GM23338 (cell line): ENCODE data around the gene CECR2. TPM values are rescaled to one million over a fixed set of nuclear protein-coding genes. Genes with fewer than 3 reads are reported as not detected.

ENCODE experiments used
- ATAC-seq: fragments of 200-7000 bp; cut with Tn5 transposase; 3 replicates; pipeline ENCODE4 v1.9.1; 2020
- DNase-seq: peaks from one replicate; pipeline ENCODE4 v3.0.0-alpha.2; 2015; ENCODE audit warnings: low spot score
- H2AFZ ChIP-seq: fragments of 200-600 bp; sonication (generic); 2 replicates; pipeline ENCODE4 v1.8.0; 2016; ENCODE audit warnings: antibody characterized with exemption, mild to moderate bottlenecking, moderate library complexity
- H3F3A ChIP-seq: fragments of 200-600 bp; sonication (generic); replicated peaks from 2 replicates; pipeline ENCODE4 v1.8.0; 2017; ENCODE audit warnings: antibody characterized with exemption, mixed run types, low read depth
- H3K27ac ChIP-seq: fragments of 200-600 bp; sonication (generic); 2 replicates; pipeline ENCODE4 v1.6.1; 2016; ENCODE audit warnings: low read depth
- H3K27me3 ChIP-seq: fragments of 200-600 bp; sonication (generic); 2 replicates; pipeline ENCODE4 v1.8.0; 2016; ENCODE audit warnings: mild to moderate bottlenecking, mixed run types, moderate library complexity; ENCODE audit not compliant: insufficient read depth
- H3K36me3 ChIP-seq: fragments of 200-600 bp; sonication (generic); 2 replicates; pipeline ENCODE4 v1.8.0; 2016; ENCODE audit warnings: mild to moderate bottlenecking; ENCODE audit not compliant: insufficient read depth
- H3K4me1 ChIP-seq: fragments of 200-600 bp; sonication (generic); 2 replicates; pipeline ENCODE4 v1.8.0; 2016; ENCODE audit warnings: mild to moderate bottlenecking, moderate library complexity; ENCODE audit not compliant: insufficient read depth
- H3K4me2 ChIP-seq: fragments of 200-600 bp; sonication (generic); 2 replicates; pipeline ENCODE4 v1.7.1; 2017; ENCODE audit warnings: mixed run types
- H3K4me3 ChIP-seq: fragments of 200-600 bp; sonication (generic); 2 replicates; pipeline ENCODE4 v1.6.1; 2016; ENCODE audit warnings: mixed run types
- H3K79me2 ChIP-seq: fragments of 200-600 bp; sonication (generic); replicated peaks from 2 replicates; pipeline ENCODE4 v1.8.0; 2017; ENCODE audit warnings: mild to moderate bottlenecking; ENCODE audit not compliant: insufficient read depth
- H3K9me2 ChIP-seq: fragments of 200-600 bp; sonication (generic); 2 replicates; pipeline ENCODE4 v1.8.0; 2017; ENCODE audit not compliant: insufficient read depth
- H4K20me1 ChIP-seq: fragments of 200-600 bp; sonication (generic); replicated peaks from 2 replicates; pipeline ENCODE4 v1.8.0; 2017; ENCODE audit warnings: mild to moderate bottlenecking; ENCODE audit not compliant: insufficient read depth
- H3K27ac Mint-ChIP-seq: 2 replicates; pipeline ENCODE4 v1.8.0; 2020; ENCODE audit warnings: inconsistent platforms, mild to moderate bottlenecking, moderate library complexity, mixed read lengths
- H3K27me3 Mint-ChIP-seq: 3 replicates; pipeline ENCODE4 v1.8.0; 2022; ENCODE audit warnings: low read depth, mild to moderate bottlenecking, moderate library complexity, mixed read lengths, inconsistent platforms; ENCODE audit not compliant: insufficient read depth, poor library complexity
- H3K36me3 Mint-ChIP-seq: 3 replicates; pipeline ENCODE4 v1.8.0; 2021; ENCODE audit warnings: low read depth, mild to moderate bottlenecking, inconsistent platforms, moderate library complexity, mixed read lengths
- H3K4me1 Mint-ChIP-seq: 3 replicates; pipeline ENCODE4 v1.8.0; 2020; ENCODE audit warnings: mild to moderate bottlenecking, inconsistent platforms, mixed read lengths
- H3K4me3 Mint-ChIP-seq: 3 replicates; pipeline ENCODE4 v1.8.0; 2021; ENCODE audit warnings: moderate library complexity, mild to moderate bottlenecking, inconsistent platforms, mixed read lengths
- H3K9me3 Mint-ChIP-seq: 3 replicates; pipeline ENCODE4 v1.8.0; 2020; ENCODE audit warnings: moderate library complexity, mild to moderate bottlenecking, inconsistent platforms, mixed read lengths
- CREB1 ChIP-seq: fragments of 250-450 bp; sonication (Bioruptor Pico); IDR thresholded peaks from 2 replicates; pipeline ENCODE4 v1.5.0; 2020; ENCODE audit warnings: low read depth, mild to moderate bottlenecking, moderate library complexity
- EZH2 ChIP-seq: fragments of 200-600 bp; sonication (generic); IDR thresholded peaks from one replicate; pipeline ENCODE4 v1.8.0; 2017; ENCODE audit warnings: antibody characterized with exemption, mild to moderate bottlenecking, low read depth; ENCODE audit not compliant: unreplicated experiment
- EZH2phosphoT487 ChIP-seq: fragments of 200-600 bp; sonication (generic); IDR thresholded peaks from one replicate; pipeline ENCODE4 v1.8.1; 2018; ENCODE audit warnings: antibody characterized with exemption; ENCODE audit not compliant: unreplicated experiment
- JUNB ChIP-seq: IDR thresholded peaks from one replicate; pipeline ENCODE4 v1.6.1; 2016; ENCODE audit warnings: antibody characterized with exemption; ENCODE audit not compliant: unreplicated experiment
- NANOG ChIP-seq: IDR thresholded peaks from 2 replicates; pipeline ENCODE4 v1.6.1; 2016; ENCODE audit warnings: antibody characterized with exemption, borderline replicate concordance
- POLR2AphosphoS5 ChIP-seq: IDR thresholded peaks from 2 replicates; pipeline ENCODE4 v1.6.1; 2016; ENCODE audit warnings: antibody characterized with exemption, low read depth
- STAT1 ChIP-seq: IDR thresholded peaks from one replicate; pipeline ENCODE4 v1.6.1; 2016; ENCODE audit warnings: antibody characterized with exemption; ENCODE audit not compliant: unreplicated experiment
- ZNF114 ChIP-seq: fragments of 250-450 bp; sonication (Bioruptor Pico); IDR thresholded peaks from 2 replicates; pipeline ENCODE4 v1.5.0; 2020; ENCODE audit warnings: mild to moderate bottlenecking, moderate library complexity
- ZNF331 ChIP-seq: fragments of 250-450 bp; sonication (Bioruptor Pico); IDR thresholded peaks from 2 replicates; pipeline ENCODE4 v1.5.0; 2020; ENCODE audit warnings: low read depth, mild to moderate bottlenecking, moderate library complexity
- polyA plus RNA-seq: library from polyadenylated mRNA; unstranded; fragments of >200 nt; fragmentation: Nextera tagmentation; extraction: Ambion mirVana; gene quantifications from 2 replicates; pipeline ENCODE4 v1.2.1, GENCODE V29; 2016
- total RNA-seq: library from RNA; depleted of rRNA; stranded (reverse); fragments of >200 nt; shearing (Covaris generic); gene quantifications from 2 replicates; pipeline ENCODE4 v1.2.3, GENCODE V29; 2014
- TF ChIP-seq, protein P1 (sequence below), 2 experiments: fragments of 200-600 bp in 1 of 2; sonication (generic) in 1 of 2; conservative IDR thresholded peaks; 2 replicates each; pipeline versions ENCODE4 v1.5.1 to v1.6.1; 2016 to 2017; ENCODE audit warnings: antibody characterized with exemption in 2 of 2, low read depth in 2 of 2, mild to moderate bottlenecking in 2 of 2, moderate library complexity in 1 of 2
- TF ChIP-seq, protein P2 (sequence below): fragments of 250-450 bp; sonication (Bioruptor Pico); IDR thresholded peaks from 2 replicates; pipeline ENCODE4 v1.5.0; 2020; ENCODE audit warnings: mild to moderate bottlenecking, moderate library complexity
- TF ChIP-seq, protein P3 (sequence below): IDR thresholded peaks from one replicate; pipeline ENCODE4 v1.6.1; 2018; ENCODE audit warnings: antibody characterized with exemption; ENCODE audit not compliant: unreplicated experiment
- TF ChIP-seq, protein P4 (sequence below): IDR thresholded peaks from 2 replicates; pipeline ENCODE4 v1.6.1; 2016; ENCODE audit warnings: antibody characterized with exemption

CECR2 gene
- total and polyA plus RNA-seq, 2 experiments from 2014 or later, result 18.4 to 110 TPM

DNA sequence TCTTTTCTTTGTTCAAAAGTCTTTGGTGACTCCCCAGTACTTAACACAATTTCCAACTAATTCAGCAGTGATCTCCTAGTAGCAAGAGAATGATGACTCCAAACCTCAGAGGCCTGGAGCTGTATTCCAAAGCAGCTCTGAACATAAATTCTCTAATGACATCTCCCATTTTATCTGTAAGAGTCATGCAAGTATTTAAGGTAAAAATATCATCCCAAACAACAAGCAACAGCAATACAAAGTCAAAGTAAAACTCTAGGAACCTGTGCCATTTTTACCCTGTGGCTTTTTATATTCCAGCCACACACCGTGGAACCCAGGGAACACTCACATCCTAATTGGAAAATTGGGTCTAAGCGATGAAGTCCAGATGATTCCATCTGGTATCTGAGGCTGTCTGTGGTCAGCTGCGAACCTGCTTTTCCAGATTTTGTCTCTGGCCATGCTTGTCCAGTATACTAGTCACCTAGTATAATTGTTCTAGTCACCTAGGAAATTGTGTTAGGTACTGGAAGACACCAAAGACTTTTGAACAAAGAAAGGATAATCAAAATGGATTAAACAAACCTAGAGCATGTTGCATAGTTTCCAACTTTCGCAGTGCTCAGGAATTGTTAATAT, 101.7 kb downstream of the CECR2 start:
- Mint-ChIP-seq H3K27me3 (peaks cover 11% of the 10 kb centered on the region), H3K36me3 (peaks cover 13% of the 10 kb centered on the region), H3K27ac (no peak overlapping the region), H3K4me3 (no peak overlapping the region), H3K4me1 (peaks cover 75% of the 10 kb centered on the region), H3K9me3 (no peaks in the 10 kb centered on the region)
- H3K4me2 ChIP-seq, result no peak overlapping the region
- H4K20me1 ChIP-seq, result peaks cover 75% of the 10 kb centered on the region
- H3K9me2 ChIP-seq, result no peaks in the 10 kb centered on the region
- DNase-seq, result no peak
- H3K4me1 ChIP-seq, result peaks cover 66% of the 10 kb centered on the region
- peak overlapping the region; percentile 64 for H3K27ac ChIP-seq
- peaks cover 6% of the 10 kb centered on the region; the same call in 1 of the 2 replicates for H3F3A ChIP-seq
- ATAC-seq, result no peak
- TF ChIP-seq EZH2, result no peak
- TF ChIP-seq, protein P1, sequence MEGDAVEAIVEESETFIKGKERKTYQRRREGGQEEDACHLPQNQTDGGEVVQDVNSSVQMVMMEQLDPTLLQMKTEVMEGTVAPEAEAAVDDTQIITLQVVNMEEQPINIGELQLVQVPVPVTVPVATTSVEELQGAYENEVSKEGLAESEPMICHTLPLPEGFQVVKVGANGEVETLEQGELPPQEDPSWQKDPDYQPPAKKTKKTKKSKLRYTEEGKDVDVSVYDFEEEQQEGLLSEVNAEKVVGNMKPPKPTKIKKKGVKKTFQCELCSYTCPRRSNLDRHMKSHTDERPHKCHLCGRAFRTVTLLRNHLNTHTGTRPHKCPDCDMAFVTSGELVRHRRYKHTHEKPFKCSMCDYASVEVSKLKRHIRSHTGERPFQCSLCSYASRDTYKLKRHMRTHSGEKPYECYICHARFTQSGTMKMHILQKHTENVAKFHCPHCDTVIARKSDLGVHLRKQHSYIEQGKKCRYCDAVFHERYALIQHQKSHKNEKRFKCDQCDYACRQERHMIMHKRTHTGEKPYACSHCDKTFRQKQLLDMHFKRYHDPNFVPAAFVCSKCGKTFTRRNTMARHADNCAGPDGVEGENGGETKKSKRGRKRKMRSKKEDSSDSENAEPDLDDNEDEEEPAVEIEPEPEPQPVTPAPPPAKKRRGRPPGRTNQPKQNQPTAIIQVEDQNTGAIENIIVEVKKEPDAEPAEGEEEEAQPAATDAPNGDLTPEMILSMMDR (conservative IDR thresholded peaks at IDR 0.05; ENCODE audit: low read depth in 2 of 2), result no peak
- TF ChIP-seq EZH2phosphoT487, result no peak
- TF ChIP-seq STAT1, result no peak
- no peak for TF ChIP-seq NANOG
- TF ChIP-seq ZNF114, result no peak
- TF ChIP-seq, protein P2, sequence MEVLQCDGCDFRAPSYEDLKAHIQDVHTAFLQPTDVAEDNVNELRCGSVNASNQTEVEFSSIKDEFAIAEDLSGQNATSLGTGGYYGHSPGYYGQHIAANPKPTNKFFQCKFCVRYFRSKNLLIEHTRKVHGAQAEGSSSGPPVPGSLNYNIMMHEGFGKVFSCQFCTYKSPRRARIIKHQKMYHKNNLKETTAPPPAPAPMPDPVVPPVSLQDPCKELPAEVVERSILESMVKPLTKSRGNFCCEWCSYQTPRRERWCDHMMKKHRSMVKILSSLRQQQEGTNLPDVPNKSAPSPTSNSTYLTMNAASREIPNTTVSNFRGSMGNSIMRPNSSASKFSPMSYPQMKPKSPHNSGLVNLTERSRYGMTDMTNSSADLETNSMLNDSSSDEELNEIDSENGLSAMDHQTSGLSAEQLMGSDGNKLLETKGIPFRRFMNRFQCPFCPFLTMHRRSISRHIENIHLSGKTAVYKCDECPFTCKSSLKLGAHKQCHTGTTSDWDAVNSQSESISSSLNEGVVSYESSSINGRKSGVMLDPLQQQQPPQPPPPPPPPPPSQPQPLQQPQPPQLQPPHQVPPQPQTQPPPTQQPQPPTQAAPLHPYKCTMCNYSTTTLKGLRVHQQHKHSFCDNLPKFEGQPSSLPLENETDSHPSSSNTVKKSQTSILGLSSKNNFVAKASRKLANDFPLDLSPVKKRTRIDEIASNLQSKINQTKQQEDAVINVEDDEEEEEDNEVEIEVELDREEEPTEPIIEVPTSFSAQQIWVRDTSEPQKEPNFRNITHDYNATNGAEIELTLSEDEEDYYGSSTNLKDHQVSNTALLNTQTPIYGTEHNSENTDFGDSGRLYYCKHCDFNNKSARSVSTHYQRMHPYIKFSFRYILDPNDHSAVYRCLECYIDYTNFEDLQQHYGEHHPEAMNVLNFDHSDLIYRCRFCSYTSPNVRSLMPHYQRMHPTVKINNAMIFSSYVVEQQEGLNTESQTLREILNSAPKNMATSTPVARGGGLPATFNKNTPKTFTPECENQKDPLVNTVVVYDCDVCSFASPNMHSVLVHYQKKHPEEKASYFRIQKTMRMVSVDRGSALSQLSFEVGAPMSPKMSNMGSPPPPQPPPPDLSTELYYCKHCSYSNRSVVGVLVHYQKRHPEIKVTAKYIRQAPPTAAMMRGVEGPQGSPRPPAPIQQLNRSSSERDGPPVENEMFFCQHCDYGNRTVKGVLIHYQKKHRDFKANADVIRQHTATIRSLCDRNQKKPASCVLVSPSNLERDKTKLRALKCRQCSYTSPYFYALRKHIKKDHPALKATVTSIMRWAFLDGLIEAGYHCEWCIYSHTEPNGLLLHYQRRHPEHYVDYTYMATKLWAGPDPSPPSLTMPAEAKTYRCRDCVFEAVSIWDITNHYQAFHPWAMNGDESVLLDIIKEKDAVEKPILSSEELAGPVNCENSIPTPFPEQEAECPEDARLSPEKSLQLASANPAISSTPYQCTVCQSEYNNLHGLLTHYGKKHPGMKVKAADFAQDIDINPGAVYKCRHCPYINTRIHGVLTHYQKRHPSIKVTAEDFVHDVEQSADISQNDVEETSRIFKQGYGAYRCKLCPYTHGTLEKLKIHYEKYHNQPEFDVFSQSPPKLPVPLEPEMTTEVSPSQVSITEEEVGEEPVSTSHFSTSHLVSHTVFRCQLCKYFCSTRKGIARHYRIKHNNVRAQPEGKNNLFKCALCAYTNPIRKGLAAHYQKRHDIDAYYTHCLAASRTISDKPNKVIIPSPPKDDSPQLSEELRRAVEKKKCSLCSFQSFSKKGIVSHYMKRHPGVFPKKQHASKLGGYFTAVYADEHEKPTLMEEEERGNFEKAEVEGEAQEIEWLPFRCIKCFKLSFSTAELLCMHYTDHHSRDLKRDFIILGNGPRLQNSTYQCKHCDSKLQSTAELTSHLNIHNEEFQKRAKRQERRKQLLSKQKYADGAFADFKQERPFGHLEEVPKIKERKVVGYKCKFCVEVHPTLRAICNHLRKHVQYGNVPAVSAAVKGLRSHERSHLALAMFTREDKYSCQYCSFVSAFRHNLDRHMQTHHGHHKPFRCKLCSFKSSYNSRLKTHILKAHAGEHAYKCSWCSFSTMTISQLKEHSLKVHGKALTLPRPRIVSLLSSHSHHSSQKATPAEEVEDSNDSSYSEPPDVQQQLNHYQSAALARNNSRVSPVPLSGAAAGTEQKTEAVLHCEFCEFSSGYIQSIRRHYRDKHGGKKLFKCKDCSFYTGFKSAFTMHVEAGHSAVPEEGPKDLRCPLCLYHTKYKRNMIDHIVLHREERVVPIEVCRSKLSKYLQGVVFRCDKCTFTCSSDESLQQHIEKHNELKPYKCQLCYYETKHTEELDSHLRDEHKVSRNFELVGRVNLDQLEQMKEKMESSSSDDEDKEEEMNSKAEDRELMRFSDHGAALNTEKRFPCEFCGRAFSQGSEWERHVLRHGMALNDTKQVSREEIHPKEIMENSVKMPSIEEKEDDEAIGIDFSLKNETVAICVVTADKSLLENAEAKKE (CRISPR knock-in tag), result no peak
- TF ChIP-seq JUNB, result no peak
- TF ChIP-seq, protein P3, sequence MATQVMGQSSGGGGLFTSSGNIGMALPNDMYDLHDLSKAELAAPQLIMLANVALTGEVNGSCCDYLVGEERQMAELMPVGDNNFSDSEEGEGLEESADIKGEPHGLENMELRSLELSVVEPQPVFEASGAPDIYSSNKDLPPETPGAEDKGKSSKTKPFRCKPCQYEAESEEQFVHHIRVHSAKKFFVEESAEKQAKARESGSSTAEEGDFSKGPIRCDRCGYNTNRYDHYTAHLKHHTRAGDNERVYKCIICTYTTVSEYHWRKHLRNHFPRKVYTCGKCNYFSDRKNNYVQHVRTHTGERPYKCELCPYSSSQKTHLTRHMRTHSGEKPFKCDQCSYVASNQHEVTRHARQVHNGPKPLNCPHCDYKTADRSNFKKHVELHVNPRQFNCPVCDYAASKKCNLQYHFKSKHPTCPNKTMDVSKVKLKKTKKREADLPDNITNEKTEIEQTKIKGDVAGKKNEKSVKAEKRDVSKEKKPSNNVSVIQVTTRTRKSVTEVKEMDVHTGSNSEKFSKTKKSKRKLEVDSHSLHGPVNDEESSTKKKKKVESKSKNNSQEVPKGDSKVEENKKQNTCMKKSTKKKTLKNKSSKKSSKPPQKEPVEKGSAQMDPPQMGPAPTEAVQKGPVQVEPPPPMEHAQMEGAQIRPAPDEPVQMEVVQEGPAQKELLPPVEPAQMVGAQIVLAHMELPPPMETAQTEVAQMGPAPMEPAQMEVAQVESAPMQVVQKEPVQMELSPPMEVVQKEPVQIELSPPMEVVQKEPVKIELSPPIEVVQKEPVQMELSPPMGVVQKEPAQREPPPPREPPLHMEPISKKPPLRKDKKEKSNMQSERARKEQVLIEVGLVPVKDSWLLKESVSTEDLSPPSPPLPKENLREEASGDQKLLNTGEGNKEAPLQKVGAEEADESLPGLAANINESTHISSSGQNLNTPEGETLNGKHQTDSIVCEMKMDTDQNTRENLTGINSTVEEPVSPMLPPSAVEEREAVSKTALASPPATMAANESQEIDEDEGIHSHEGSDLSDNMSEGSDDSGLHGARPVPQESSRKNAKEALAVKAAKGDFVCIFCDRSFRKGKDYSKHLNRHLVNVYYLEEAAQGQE, result no peak
- TF ChIP-seq ZNF331 (CRISPR knock-in tag), result no peak
- TF ChIP-seq CREB1 (CRISPR knock-in tag), result no peak
- no peak for TF ChIP-seq POLR2AphosphoS5
- TF ChIP-seq, protein P4, sequence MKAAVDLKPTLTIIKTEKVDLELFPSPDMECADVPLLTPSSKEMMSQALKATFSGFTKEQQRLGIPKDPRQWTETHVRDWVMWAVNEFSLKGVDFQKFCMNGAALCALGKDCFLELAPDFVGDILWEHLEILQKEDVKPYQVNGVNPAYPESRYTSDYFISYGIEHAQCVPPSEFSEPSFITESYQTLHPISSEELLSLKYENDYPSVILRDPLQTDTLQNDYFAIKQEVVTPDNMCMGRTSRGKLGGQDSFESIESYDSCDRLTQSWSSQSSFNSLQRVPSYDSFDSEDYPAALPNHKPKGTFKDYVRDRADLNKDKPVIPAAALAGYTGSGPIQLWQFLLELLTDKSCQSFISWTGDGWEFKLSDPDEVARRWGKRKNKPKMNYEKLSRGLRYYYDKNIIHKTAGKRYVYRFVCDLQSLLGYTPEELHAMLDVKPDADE, result no peak
- no peaks in the 10 kb centered on the region for H3K36me3 ChIP-seq
- H2AFZ ChIP-seq, result no peak overlapping the region
- H3K4me3 ChIP-seq, result no peak overlapping the region
- peaks cover 100% of the 10 kb centered on the region for H3K79me2 ChIP-seq
- H3K27me3 ChIP-seq, result no peaks in the 10 kb centered on the region
